Lung (tissue), 12 donors: ENCODE data around the gene CFAP20DC. TPM values are rescaled to one million over a fixed set of nuclear protein-coding genes. Genes with fewer than 3 reads are reported as not detected.

Source experiments
- ATAC-seq: fragments of 200-7000 bp; cut with Tn5 transposase; one replicate; pipeline ENCODE4 v1.9.1; 2020; ENCODE audit warnings: moderate number of reproducible peaks; ENCODE audit not compliant: insufficient read depth, low FRiP score
- DNase-seq, 3 donors: peaks; one replicate each; pipeline ENCODE4 v3.0.0-alpha.2; 2013 to 2017
- H3K27ac ChIP-seq, 2 donors: one replicate each; pipeline ENCODE4 v1.5.1; 2013; ENCODE audit warnings: mild to moderate bottlenecking in 2 of 2, moderate library complexity in 2 of 2, control low read depth in 1 of 2, inconsistent platforms in 1 of 2, low read depth in 1 of 2, low read length in 1 of 2
- H3K27me3 ChIP-seq, 3 donors: one replicate each; pipeline ENCODE4 v1.5.1; 2013; ENCODE audit warnings: low read length in 2 of 3; ENCODE audit not compliant: control insufficient read depth in 3 of 3, insufficient read depth in 3 of 3
- H3K36me3 ChIP-seq, 4 donors: one replicate each; pipeline ENCODE4 v1.5.1; 2013; ENCODE audit warnings: low read length in 4 of 4, mild to moderate bottlenecking in 1 of 4, moderate library complexity in 1 of 4; ENCODE audit not compliant: control insufficient read depth in 4 of 4, insufficient read depth in 4 of 4
- H3K4me1 ChIP-seq, 5 donors: one replicate each; pipeline ENCODE4 v1.5.1; 2013; ENCODE audit warnings: low read length in 5 of 5, mild to moderate bottlenecking in 2 of 5, moderate library complexity in 1 of 5; ENCODE audit not compliant: control insufficient read depth in 5 of 5, insufficient read depth in 5 of 5
- H3K4me3 ChIP-seq: one replicate; pipeline ENCODE4 v1.5.1; 2013; ENCODE audit warnings: mild to moderate bottlenecking, control low read depth, moderate library complexity
- H3K9ac ChIP-seq, 2 donors: one replicate each; pipeline ENCODE4 v1.5.1; 2013; ENCODE audit warnings: low read length in 2 of 2, control low read depth in 1 of 2; ENCODE audit not compliant: insufficient read depth in 1 of 2
- H3K9me3 ChIP-seq, 4 donors: one replicate each; pipeline ENCODE4 v1.5.1; 2013; ENCODE audit warnings: low read length in 3 of 4, mild to moderate bottlenecking in 1 of 4, moderate library complexity in 1 of 4; ENCODE audit not compliant: control insufficient read depth in 4 of 4, insufficient read depth in 3 of 4
- WGBS, 2 donors: extraction: QIAGEN DNeasy Blood & Tissue Kit; methylation state at CpG; one replicate each; pipeline ENCODE4 v1.1.7; 2013; 5-methylcytosine and 5-hydroxymethylcytosine counted together
- polyA plus RNA-seq, 2 donors: library from polyadenylated mRNA; stranded (reverse); fragments of 200-250 nt; gene quantifications; one replicate each; pipeline ENCODE4 v1.2.1, GENCODE V29; 2013
- total RNA-seq, 2 donors: library from RNA; depleted of rRNA in 1 of 2; stranded (reverse); fragments of >200 nt in 1 of 2; gene quantifications; one replicate each; pipeline ENCODE4 v1.2.1, GENCODE V29; 2014 to 2021
- TF ChIP-seq, protein P1 (sequence below): IDR thresholded peaks from 2 replicates; pipeline ENCODE4 v1.5.1; 2012; ENCODE audit warnings: mild to moderate bottlenecking; ENCODE audit errors: control extremely low read depth, extremely low read depth
- donor health status: control.
- donor health status: control.
- donor health status: Bipolar disorder and iron deficiency.
- donor health status: healthy.
- donor health status: DM: yes; HTN: yes; CAD: no.

CFAP20DC gene
- total and polyA plus RNA-seq, 4 donors, result 0.47 to 5.4 (median 1.5) TPM

GRCh38 chr3:58866079-58866478 lies 183.7 kb downstream of the CFAP20DC start:
- no peak overlapping the region for H3K9ac ChIP-seq
- no peaks in the 10 kb centered on the region for H3K4me1 ChIP-seq
- TF ChIP-seq, protein P1, sequence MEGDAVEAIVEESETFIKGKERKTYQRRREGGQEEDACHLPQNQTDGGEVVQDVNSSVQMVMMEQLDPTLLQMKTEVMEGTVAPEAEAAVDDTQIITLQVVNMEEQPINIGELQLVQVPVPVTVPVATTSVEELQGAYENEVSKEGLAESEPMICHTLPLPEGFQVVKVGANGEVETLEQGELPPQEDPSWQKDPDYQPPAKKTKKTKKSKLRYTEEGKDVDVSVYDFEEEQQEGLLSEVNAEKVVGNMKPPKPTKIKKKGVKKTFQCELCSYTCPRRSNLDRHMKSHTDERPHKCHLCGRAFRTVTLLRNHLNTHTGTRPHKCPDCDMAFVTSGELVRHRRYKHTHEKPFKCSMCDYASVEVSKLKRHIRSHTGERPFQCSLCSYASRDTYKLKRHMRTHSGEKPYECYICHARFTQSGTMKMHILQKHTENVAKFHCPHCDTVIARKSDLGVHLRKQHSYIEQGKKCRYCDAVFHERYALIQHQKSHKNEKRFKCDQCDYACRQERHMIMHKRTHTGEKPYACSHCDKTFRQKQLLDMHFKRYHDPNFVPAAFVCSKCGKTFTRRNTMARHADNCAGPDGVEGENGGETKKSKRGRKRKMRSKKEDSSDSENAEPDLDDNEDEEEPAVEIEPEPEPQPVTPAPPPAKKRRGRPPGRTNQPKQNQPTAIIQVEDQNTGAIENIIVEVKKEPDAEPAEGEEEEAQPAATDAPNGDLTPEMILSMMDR, result no peak
- no peak overlapping the region for H3K4me3 ChIP-seq
- WGBS, 2 donors, result 82 to 83% methylated on average over 2 of the region's 2 CpGs
- no peak overlapping the region for H3K27ac ChIP-seq
- no peaks in the 10 kb centered on the region for H3K36me3 ChIP-seq
- H3K27me3 ChIP-seq, result no peaks in the 10 kb centered on the region
- DNase-seq, result no peak
- no peaks in the 10 kb centered on the region for H3K9me3 ChIP-seq
- ATAC-seq, result no peak

DNA sequence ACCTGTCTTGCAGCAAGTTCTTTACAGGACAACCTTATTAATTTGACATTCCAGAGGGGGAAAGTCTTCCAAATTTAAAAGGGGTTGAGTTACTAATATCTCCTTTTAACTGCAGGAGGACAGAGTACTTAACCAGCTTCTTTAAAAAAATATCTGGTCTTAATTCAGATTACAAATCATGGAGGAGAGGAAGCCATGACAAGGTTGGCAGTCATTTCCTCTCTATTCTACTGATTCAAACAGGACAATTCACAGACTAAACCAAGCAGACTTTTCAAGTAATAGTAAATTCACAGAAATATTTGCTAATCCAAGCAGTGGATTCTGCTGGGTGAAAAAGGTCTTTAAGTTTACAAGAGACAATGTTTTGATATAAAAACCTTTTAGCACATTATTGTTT lies 185.3 kb downstream of the CFAP20DC start:
- Histone ChIP-seq H3K27ac (no peak overlapping the region), H3K27me3 (no peaks in the 10 kb centered on the region), H3K36me3 (no peaks in the 10 kb centered on the region), H3K4me1 (no peaks in the 10 kb centered on the region), H3K9ac (no peak overlapping the region), H3K4me3 (no peak overlapping the region), H3K9me3 (no peaks in the 10 kb centered on the region)
- ATAC-seq (no peak), DNase-seq (no peak)
- TF ChIP-seq, protein P1, result no peak

DNA sequence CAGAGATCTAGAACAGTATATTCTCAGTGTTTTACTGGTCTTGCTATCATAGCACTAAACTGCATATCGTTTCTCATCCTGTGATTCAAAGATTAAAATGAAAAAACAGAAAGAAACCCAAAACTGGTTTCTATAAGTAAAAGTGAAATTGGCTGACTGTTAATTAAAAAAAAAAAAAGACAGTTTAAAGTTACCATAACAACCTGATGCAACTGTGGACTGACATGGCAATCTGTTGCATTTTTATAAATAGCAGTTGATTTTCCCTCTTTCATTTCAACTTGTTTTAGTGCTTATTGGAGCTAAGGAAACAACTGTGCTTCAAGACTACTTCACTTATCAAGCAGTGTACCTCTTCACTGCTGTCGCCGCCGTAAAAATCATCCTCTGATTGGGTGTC lies 186.6 kb downstream of the CFAP20DC start:
- 91 to 93% methylated on average over 4 of the region's 4 CpGs for WGBS, 2 donors
- no peaks in the 10 kb centered on the region for H3K9me3 ChIP-seq
- no peaks in the 10 kb centered on the region for H3K36me3 ChIP-seq
- no peaks in the 10 kb centered on the region for H3K27me3 ChIP-seq
- H3K27ac ChIP-seq, result no peak overlapping the region
- H3K4me1 ChIP-seq, result peaks cover 0 to 2% (median 0%) of the 10 kb centered on the region in 5 donors
- TF ChIP-seq, protein P1, result no peak
- ATAC-seq (no peak), DNase-seq (no peak)
- no peak overlapping the region for H3K4me3 ChIP-seq
- no peak overlapping the region for H3K9ac ChIP-seq

DNA sequence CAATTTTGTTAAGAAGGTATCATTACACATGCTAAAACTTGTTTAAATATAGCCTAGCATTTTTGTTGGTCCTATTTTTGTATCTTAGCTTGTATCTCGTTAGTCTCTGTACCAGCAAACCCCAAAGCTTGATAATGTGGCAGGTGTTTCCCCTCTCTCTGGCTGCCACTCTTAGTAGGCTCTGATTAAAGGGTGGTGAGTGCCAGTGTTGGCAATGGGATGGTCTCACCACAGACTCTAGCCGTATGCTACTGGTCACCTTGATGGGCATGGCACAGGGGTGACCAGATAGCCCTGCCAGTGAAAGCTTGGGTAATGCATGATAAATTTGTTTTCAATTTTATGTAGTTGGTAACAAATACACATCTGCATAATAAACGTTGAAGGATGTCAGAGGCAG lies 188.3 kb downstream of the CFAP20DC start:
- Histone ChIP-seq H3K4me3 (no peak overlapping the region), H3K9me3 (no peaks in the 10 kb centered on the region)

More for the DNA sequence above, 188.3 kb downstream of the CFAP20DC start:
- DNase-seq, result no peak
- no peak overlapping the region for H3K9ac ChIP-seq
- ATAC-seq, result no peak
- no peaks in the 10 kb centered on the region for H3K27me3 ChIP-seq
- WGBS, 2 donors, result 49 to 68% methylated on average over 3 of the region's 3 CpGs
- no peaks in the 10 kb centered on the region for H3K36me3 ChIP-seq
- TF ChIP-seq, protein P1, result no peak
- no peak overlapping the region for H3K27ac ChIP-seq
- peaks cover 0 to 3% (median 0%) of the 10 kb centered on the region in 5 donors for H3K4me1 ChIP-seq
